ENCODE measurements around the gene TMEM260.
"Not testable (repeated sequence)": the region's sequence is repeated elsewhere in the genome, so short reads cannot be mapped to it uniquely, and the experiment has no call there.

TMEM260 gene

DNA sequence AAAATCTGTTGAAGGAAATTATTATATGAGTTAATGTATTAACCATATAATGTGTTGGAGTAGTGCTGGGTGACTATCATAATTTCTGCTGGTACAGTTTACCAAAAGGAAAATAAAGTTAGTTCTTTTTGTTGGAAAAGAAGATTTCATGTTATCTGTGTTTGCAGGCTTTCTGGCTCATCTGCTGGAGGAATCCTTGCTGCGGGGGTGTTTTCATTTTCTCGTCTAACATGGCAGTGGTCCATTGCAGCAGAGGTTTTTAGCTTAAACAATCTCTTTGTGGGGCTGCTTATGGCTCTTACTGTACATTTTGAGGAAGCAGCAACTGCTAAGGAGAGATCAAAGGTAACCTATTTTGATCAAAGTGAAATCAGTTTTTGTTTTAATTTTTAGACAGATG, 24.1 kb downstream of the TMEM260 start:
- DNase-seq (ENCODE audit: low spot score) = no peak

GRCh38 chr14:56608689-56609088, 29.1 kb downstream of the TMEM260 start:
- no peak for DNase-seq (ENCODE audit: low spot score)

- not testable (repeated sequence) for DNase-seq (ENCODE audit: low spot score)
These were observed 32.1 kb downstream of the TMEM260 start for GRCh38 chr14:56611663-56612062.

- DNase-seq (ENCODE audit: low spot score) = no peak
These were observed 37.5 kb downstream of the TMEM260 start for GRCh38 chr14:56617084-56617483.

DNA sequence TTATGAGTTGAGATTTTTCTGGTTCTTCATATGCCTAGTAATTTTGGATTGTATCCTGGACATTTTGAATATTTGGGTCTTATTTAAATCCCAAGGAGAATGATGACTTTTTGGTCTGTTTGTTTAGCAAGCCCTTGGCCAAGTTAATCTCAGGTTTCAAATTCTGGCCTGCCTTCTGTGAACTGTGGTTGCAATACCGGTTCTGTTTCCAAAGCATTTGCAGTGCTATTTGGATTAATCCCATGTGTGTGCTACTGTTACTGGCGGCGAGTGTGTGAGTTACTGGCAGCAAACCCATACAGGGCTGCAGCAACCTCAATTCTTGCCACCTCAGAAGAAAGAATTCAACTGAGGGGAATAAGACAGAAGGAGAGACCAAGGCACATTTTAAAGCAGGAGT, 51.1 kb downstream of the TMEM260 start:
- no peak for DNase-seq (ENCODE audit: low spot score)

DNA sequence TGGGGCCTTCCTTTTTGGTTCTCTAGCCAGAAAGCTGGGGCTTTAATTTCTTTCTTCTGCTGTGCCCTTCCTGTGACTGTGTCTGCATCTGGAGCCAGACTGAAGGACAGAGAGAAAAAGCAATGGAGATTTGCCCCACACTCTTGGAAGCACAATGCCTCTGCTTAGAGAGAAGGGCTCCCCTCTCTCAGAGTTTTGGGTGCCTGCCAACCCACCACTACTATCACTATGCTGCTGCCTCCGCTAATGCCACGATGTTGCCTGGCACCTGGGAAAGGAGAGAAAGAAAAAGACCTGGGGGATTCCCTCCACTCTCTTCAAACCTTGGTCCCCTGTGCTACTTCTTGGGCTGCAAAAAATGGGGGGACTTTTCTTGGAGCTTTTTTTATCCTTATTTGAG, 52.6 kb downstream of the TMEM260 start:
- DNase-seq (ENCODE audit: low spot score) = no peak

GRCh38 chr14:56633544-56633943, 53.9 kb downstream of the TMEM260 start:
- no peak for DNase-seq (ENCODE audit: low spot score)

DNA sequence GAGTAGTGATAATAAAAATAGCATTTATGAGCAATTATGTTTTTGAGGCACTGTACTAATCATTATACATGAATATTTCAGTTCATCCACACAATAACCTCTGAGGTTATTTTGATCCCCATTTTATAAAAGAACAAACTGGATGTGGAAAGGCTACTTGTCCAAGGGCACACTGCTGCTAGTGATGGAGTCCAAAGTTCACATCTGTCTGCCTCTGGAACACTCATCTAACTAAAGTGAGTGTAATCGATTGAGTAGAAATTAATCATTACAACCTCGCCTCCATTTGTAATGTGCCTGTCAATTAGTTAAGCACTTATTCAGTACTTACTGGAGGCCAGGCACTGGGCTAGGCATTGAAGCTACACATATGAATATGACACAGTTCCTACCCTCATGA, 55.4 kb downstream of the TMEM260 start:
- no peak for DNase-seq (ENCODE audit: low spot score)

- no peak for DNase-seq (ENCODE audit: low spot score)
These were observed 67.9 kb downstream of the TMEM260 start for GRCh38 chr14:56647493-56647892.

- DNase-seq (ENCODE audit: low spot score) = no peak
These were observed 69.1 kb downstream of the TMEM260 start for GRCh38 chr14:56648508-56649301.

DNA sequence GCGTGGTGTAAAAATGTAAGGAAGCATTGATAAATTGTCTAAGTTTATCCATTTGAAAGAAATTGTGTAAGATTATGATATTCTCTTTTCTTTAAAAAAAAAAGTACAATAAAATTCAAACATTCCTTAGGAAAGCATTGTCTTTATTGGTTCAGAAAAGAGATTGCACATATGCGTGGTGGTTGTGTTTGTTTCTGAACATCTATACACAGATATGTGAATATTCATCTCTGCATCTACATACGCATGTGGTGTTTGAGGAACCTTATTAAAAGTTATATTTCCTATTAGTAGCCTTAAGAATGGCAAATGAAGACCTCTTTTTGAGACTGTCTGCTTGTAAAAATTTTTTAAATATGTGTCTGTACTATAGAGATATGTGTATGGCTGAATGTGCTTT, 69.8 kb downstream of the TMEM260 start:
- DNase-seq (ENCODE audit: low spot score) = no peak

DNA sequence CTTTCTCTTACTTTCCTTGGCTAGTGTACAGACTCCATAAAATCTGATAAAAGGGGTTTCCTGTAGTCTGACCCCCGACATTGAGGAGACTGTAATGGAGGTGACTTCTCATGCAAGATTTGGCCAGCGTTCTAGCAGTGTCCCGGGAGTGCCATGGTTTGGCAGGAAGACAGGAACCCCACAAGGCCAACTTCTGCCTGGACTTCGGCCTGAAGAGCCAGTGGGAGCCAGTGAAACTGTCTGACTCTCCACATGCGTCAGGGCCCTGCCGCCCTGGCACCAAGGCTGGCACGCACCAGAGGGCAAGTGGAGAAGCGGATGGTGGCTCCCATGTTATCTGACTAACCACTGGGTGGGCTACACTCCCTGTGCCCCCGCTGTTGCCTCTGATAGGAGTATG, 70.5 kb downstream of the TMEM260 start:
- no peak for DNase-seq (ENCODE audit: low spot score)

- DNase-seq (ENCODE audit: low spot score) = no peak
These were observed 71.4 kb downstream of the TMEM260 start for GRCh38 chr14:56650979-56651378.

- no peak for DNase-seq (ENCODE audit: low spot score)
These were observed 78.0 kb downstream of the TMEM260 start for GRCh38 chr14:56657604-56658003.

DNA sequence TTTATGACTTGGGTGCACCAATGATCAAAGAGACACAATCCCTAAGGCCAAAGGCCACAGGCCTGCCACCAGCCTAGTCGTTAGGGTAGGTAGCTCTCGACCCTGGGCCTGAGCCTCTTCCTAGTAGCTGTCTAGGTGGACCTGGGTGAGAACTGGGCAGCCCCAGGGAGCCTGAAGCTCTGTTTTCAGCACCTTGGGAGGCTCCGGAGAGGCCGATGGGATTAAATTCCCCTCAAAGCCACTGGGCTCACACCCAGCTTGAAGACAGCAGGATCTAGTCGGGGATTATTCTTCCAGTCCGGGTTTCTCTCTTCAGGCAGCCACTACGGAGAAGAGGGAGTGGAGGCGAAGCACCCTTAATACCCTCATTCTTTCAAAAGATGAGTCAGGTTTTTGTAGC, 79.8 kb downstream of the TMEM260 start:
- DNase-seq (ENCODE audit: low spot score) = peak; percentile 77

GRCh38 chr14:56659964-56660551, 80.5 kb downstream of the TMEM260 start:
- DNase-seq (ENCODE audit: low spot score) = peak; percentile 72

DNA sequence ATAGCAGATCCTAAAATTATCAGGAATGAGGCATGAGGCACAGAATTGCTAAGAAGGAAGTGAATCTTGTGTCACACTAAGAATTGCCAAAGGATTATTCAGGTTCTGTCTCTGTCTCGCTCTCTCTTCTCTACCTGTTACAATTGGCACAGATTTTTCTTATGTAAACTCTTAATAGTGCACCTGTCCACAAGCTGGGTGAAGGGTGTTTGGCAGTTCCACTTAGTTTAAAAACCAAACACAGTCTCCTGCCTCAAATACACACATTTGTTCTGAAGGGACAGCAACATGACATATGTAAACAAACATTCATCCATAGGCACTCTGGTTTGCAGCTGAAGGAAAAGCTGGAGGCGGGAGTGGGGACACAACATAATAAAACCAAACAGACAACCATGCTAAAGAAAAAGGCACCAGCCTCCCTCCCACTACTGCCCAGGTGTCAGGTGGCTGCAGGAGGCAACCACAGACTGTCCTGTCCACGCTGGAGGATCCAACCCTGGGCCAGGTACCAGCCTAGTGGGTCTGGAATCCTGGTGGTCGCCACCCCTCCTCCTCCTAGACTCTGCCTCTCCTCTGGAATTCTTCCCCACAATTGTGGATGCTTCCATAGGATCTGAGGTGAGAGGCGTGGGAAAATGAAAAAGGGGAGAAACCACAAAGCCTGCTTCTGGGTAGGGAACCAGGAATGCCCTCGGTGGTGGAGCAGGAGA, 81.2 kb downstream of the TMEM260 start:
- no peak for DNase-seq (ENCODE audit: low spot score)

DNA sequence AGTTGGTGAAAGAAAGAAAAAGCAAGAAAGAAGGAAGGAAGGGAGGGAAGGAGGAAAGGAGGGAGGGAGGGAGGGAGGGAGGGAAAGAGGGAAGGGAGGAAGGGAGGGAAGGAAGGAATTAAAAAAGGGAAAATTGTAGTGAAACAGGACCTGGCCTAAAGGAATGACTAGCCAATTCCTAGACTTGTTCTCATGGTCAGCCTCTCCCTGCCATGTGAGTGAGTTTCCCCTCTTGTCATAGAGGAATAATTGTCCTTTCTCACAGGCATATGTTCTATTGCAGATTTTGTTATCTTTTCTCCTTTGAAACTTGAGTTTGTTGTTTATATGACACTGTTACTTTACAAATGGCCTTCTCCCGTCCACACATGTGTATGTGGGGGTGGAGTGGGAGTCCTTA, 81.9 kb downstream of the TMEM260 start:
- DNase-seq (ENCODE audit: low spot score) = no peak

- no peak for DNase-seq (ENCODE audit: low spot score)
These were observed 85.3 kb downstream of the TMEM260 start for GRCh38 chr14:56664811-56665421.

DNA sequence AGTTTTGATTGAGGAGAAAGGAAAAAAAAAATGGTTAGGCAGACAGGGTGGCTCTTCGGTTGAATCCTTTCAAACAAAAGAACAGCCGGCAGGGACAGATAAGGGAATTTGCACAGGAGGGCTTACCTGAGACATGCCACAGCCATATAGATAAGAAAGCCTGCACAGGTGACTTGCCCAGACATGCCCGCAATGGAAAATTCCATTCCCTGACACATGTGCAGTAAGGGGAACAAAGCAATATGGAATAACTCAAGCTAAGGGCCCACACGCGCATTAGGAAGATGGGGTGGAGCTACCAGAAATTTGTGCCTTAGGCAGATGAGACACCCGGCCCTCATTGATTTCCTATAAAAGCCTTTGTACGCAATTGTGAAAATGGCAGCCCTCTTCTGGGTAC, 86.7 kb downstream of the TMEM260 start:
- no peak for DNase-seq (ENCODE audit: low spot score)

- DNase-seq (ENCODE audit: low spot score) = no peak
These were observed 87.1 kb downstream of the TMEM260 start for GRCh38 chr14:56666716-56667115.

DNA sequence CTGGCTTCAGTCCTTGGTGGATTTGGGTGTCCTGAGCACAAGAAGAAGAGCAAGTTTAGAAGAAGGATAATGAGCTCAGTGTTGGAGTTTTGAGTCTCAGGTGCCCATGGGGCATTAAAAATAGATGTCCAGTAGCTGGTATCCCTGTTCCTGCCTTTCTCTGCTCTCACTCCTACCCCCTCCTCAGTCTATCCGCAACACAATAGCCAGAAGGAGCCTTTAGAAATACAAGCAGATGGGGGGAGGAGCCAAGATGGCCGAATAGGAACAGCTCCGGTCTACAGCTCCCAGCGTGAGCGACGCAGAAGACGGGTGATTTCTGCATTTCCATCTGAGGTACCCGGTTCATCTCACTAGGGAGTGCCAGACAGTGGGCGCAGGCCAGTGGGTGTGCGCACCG, 87.7 kb downstream of the TMEM260 start:
- DNase-seq (ENCODE audit: low spot score) = not testable (repeated sequence)

DNA sequence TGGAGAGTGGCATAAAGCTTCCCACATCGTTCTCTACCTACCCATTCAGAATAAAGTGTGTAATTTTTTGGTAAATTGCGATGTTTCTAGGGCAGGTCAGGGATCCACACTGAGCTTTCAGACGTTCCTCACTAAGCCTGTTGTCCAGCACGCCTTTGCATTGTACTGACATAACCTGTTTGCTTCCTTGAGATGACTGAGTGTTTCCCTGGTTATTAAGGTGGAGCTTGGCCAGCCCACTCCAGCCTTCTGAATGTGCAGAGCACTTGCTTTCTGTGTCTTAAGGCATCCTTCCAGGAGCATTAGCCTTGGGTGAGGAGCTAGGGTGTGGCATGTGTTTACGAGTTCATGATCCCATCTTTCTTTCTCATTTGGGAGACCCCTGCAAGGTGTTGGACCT, 96.4 kb downstream of the TMEM260 start:
- no peak for DNase-seq (ENCODE audit: low spot score)
